ENCODE measurements around the gene ILDR1. TPM values are rescaled to one million over a fixed set of nuclear protein-coding genes. Genes with fewer than 3 reads are reported as not detected.

Gene ILDR1
- total and polyA plus RNA-seq, 8 donors, result under 0.01 to 21.4 (median 0.73) TPM; not detected in 4

DNA sequence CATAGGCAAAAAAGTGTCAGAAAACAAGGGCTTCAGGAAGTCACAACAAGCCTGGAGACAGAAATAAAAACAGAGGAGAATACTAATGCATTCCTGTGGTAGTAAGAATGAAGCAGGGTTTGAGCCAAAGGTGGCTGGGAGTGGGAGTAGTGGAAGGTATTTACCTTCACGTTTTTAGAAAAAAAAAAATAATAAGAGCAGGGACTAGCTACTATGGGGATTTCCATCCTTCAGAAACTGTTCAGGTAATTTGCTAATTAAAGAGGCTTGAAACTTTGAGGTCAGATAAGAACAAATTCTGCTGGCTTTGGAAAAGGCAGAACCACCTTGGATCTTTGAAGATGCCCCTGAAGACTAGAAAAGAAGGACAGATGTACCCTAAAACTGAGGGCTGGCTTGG lies 18.4 kb downstream of the ILDR1 start:
- Histone ChIP-seq H3K36me3 (no peaks in the 10 kb centered on the region), H3K27ac (no peak overlapping the region), H3K9me3 (no peaks in the 10 kb centered on the region), H3K4me1 (no peaks in the 10 kb centered on the region), H3K27me3 (peaks cover 0 to 75% (median 0%) of the 10 kb centered on the region in 3 donors), H3K4me3 (no peak overlapping the region)
- 17 to 33% (median 21%) methylated on average over 1 of the region's 1 CpG for WGBS, 5 donors
- intact Hi-C loops (cut with DNase I; ENCODE audit: low total_unique reads), result no loop called here
- no peak for TF ChIP-seq POLR2A (IDR thresholded peaks at IDR 0.05)
- TF ChIP-seq EP300 (IDR thresholded peaks at IDR 0.05), result no peak
- TF ChIP-seq POLR2AphosphoS5 (IDR thresholded peaks at IDR 0.05), result no peak
- TF ChIP-seq, protein P1, sequence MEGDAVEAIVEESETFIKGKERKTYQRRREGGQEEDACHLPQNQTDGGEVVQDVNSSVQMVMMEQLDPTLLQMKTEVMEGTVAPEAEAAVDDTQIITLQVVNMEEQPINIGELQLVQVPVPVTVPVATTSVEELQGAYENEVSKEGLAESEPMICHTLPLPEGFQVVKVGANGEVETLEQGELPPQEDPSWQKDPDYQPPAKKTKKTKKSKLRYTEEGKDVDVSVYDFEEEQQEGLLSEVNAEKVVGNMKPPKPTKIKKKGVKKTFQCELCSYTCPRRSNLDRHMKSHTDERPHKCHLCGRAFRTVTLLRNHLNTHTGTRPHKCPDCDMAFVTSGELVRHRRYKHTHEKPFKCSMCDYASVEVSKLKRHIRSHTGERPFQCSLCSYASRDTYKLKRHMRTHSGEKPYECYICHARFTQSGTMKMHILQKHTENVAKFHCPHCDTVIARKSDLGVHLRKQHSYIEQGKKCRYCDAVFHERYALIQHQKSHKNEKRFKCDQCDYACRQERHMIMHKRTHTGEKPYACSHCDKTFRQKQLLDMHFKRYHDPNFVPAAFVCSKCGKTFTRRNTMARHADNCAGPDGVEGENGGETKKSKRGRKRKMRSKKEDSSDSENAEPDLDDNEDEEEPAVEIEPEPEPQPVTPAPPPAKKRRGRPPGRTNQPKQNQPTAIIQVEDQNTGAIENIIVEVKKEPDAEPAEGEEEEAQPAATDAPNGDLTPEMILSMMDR (IDR thresholded peaks at IDR 0.05), result no peak
- no peak for DNase-seq

DNA sequence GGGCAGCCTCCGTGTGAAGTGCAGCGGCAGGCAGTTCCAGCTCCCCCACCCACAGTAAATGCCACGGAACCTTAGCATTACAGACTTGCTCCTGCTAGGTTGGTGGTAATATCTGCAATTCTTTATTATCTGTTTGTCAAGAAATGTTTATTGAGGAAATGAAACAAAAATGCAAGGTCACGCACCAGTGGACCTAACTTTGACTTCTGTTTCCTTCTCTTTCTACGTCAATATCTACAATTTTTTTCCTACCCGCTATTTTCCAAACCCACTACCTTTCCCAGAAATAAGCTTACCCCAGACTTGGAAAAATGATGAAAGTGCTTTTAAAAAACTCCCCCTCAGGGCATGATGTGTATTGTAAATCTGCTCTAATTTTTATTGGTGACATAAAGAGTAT lies 18.9 kb downstream of the ILDR1 start:
- Histone ChIP-seq H3K9me3 (no peaks in the 10 kb centered on the region), H3K27ac (no peak overlapping the region), H3K27me3 (peaks cover 0 to 71% (median 0%) of the 10 kb centered on the region in 3 donors), H3K4me3 (no peak overlapping the region), H3K4me1 (no peaks in the 10 kb centered on the region), H3K36me3 (no peaks in the 10 kb centered on the region)
- DNase-seq, result peak in 1 of 2 donors; percentile 19
- 63 to 73% (median 67%) methylated on average over 6 of the region's 6 CpGs for WGBS, 5 donors
- intact Hi-C loops (cut with DNase I; ENCODE audit: low total_unique reads), result no loop called here
- TF ChIP-seq POLR2A (IDR thresholded peaks at IDR 0.05) (no peak), POLR2AphosphoS5 (IDR thresholded peaks at IDR 0.05) (no peak), EP300 (IDR thresholded peaks at IDR 0.05) (no peak)
- TF ChIP-seq, protein P1 (IDR thresholded peaks at IDR 0.05), result no peak

DNA sequence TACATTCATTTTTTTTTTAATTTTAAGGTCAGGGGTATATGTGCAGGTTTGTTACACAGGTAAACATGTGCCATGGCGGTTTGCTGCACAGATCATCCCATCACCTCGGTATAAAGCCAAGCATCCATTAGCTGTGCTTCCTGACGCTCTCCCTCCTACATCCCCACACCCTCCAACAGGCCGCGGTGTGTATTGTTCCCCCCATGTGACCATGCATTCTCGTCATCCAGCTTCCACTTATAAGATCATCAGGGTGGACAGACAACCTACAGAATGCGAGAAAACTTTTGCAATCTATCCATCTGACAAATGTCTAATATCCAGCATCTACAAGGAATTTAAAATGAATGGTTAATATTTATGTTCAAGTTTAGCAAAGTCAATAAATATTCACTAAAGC lies 19.4 kb downstream of the ILDR1 start:
- no peak for TF ChIP-seq POLR2AphosphoS5 (IDR thresholded peaks at IDR 0.05)
- TF ChIP-seq EP300 (IDR thresholded peaks at IDR 0.05), result no peak
- Histone ChIP-seq H3K9me3 (no peaks in the 10 kb centered on the region), H3K4me3 (no peak overlapping the region), H3K36me3 (no peaks in the 10 kb centered on the region), H3K27ac (no peak overlapping the region), H3K27me3 (peaks cover 0 to 66% (median 0%) of the 10 kb centered on the region in 3 donors), H3K4me1 (no peaks in the 10 kb centered on the region)
- no peak for DNase-seq
- intact Hi-C loops (cut with DNase I; ENCODE audit: low total_unique reads), result no loop called here
- WGBS, 5 donors, result 84 to 89% (median 87%) methylated on average over 7 of the region's 7 CpGs

DNA sequence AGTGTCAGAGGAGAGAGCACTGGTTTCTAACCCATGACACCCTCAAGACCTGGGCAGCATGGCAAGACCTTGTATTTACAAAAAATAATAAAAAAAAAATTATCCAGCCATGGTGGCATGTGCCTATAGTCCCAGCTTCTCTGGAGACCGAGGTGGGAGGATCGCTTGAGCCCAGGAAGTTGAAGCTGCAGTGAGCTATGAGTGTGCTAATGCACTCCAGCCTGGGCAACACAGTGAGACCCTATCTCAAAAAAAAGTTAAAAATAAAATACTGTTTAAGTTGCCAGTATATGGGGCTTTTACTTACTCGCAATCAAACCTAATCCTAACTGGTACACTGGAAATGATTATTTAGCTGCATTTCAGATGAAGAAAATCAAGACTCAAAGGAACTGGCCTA lies 20.2 kb downstream of the ILDR1 start:
- H3K27me3 ChIP-seq, result peaks cover 0 to 61% (median 0%) of the 10 kb centered on the region in 3 donors
- H3K4me3 ChIP-seq, result no peak overlapping the region
- WGBS, 5 donors, result 91 to 95% (median 94%) methylated on average over 3 of the region's 3 CpGs
- no peak overlapping the region for H3K27ac ChIP-seq
- intact Hi-C loops (cut with DNase I; ENCODE audit: low total_unique reads), result no loop called here
- H3K9me3 ChIP-seq, result no peaks in the 10 kb centered on the region
- no peak for TF ChIP-seq EP300 (IDR thresholded peaks at IDR 0.05)
- TF ChIP-seq, protein P1 (IDR thresholded peaks at IDR 0.05), result no peak
- no peak for TF ChIP-seq POLR2A (IDR thresholded peaks at IDR 0.05)
- TF ChIP-seq POLR2AphosphoS5 (IDR thresholded peaks at IDR 0.05), result no peak
- no peak for DNase-seq
- no peaks in the 10 kb centered on the region for H3K36me3 ChIP-seq
- no peaks in the 10 kb centered on the region for H3K4me1 ChIP-seq

DNA sequence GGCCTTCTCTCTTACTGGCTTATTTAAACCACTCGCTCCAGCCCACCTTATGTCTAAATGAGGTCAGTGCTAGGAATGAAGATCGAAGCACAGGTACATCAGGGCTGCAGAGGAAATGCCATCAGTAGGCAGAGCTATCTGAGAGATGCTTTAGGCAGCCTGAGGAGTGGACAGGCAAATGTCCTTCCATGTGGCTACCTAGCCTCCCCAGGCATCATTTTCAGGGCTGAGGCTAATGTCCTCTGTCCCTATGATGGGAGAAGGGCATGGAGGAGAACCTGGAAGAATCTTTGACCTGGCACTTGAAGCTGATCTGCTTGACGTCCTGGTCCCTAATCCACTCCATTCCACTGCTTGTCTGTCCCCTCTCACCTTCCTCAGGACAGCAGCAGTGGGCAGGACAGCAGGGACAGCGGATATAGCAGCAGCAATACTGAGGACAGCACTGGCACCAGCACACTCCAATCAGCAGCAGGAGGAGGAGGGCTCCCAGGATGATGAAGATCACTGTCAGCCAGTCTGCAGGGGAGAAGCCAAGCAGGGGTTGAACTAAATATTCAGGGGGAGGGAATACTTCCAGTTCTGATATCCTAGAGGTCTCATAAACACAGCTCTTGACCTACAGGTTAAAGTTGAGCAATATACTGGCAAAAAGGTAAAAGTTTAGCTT lies 21.0 kb downstream of the ILDR1 start:
- WGBS, 5 donors, result 79 to 88% (median 85%) methylated on average over 4 of the region's 4 CpGs
- DNase-seq, result no peak
- Histone ChIP-seq H3K4me1 (no peaks in the 10 kb centered on the region), H3K4me3 (no peak overlapping the region), H3K27ac (no peak overlapping the region), H3K27me3 (peaks cover 0 to 61% (median 0%) of the 10 kb centered on the region in 3 donors), H3K36me3 (no peaks in the 10 kb centered on the region), H3K9me3 (no peaks in the 10 kb centered on the region)
- intact Hi-C loops (cut with DNase I; ENCODE audit: low total_unique reads), result no loop called here
- TF ChIP-seq, protein P1 (IDR thresholded peaks at IDR 0.05), result no peak
